ENCODE measurements around the gene DACT1. TPM values are rescaled to one million over a fixed set of nuclear protein-coding genes. Genes with fewer than 3 reads are reported as not detected.

DACT1 gene
- polyA plus RNA-seq, 12 donors: 19.7 to 41.9 (median 30.0) TPM; not detected in 1

Other genes with a start within 250 kb of the DACT1 start
- gene TOMM20L, start 242.0 kb upstream of the DACT1 start, polyA plus RNA-seq (ENCODE audit: insufficient read length in 12 of 12): 1 to 10 TPM in 1 of 12 donors, under 1 TPM in 9, not detected in 2; 0.39 to 1.2 (median 0.64) TPM
- 100 to 1,000 TPM in 4 of 12 donors, 10 to 100 TPM in 7, not detected in 1; 79.7 to 145 (median 98.3) TPM for gene TIMM9, start 210.4 kb upstream of the DACT1 start, polyA plus RNA-seq (ENCODE audit: insufficient read length in 12 of 12)
- 10 to 100 TPM in 11 of 12 donors, not detected in 1; 11.2 to 21.5 (median 19.6) TPM for gene KIAA0586, start 210.2 kb upstream of the DACT1 start, polyA plus RNA-seq (ENCODE audit: insufficient read length in 12 of 12)